H7 (cell line): Measurements from ENCODE around the gene PNPLA7. TPM values are rescaled to one million over a fixed set of nuclear protein-coding genes. Genes with fewer than 3 reads are reported as not detected.
"Not testable (repeated sequence)": the region's sequence is repeated elsewhere in the genome, so short reads cannot be mapped to it uniquely, and the experiment has no call there.

Source experiments
- DNase-seq: peaks from one replicate; pipeline ENCODE4 v3.0.0; 2012
- H3K27me3 ChIP-seq: 2 replicates; pipeline ENCODE4 v1.6.0; 2011; ENCODE audit warnings: mild to moderate bottlenecking, low read length; ENCODE audit not compliant: control insufficient read depth, insufficient read depth
- H3K36me3 ChIP-seq: replicated peaks from 2 replicates; pipeline ENCODE4 v1.5.1; 2011; ENCODE audit warnings: low read length; ENCODE audit not compliant: control insufficient read depth, insufficient read depth
- H3K4me3 ChIP-seq: 2 replicates; pipeline ENCODE4 v1.5.1; 2011; ENCODE audit warnings: low read depth, mild to moderate bottlenecking, control low read depth, low read length, moderate library complexity; ENCODE audit not compliant: insufficient read depth
- total RNA-seq: library from RNA; depleted of rRNA; stranded (reverse); fragments of >200 nt; shearing (Covaris generic); gene quantifications from 2 replicates; pipeline ENCODE4 v1.2.3, GENCODE V29; 2014

PNPLA7 gene
- total RNA-seq, 1 experiment from 2014 or later, result 0.14 TPM

GRCh38 chr9:137519553-137519952, 30.6 kb downstream of the PNPLA7 start:
- H3K36me3 ChIP-seq, result no peaks in the 10 kb centered on the region
- DNase-seq, result peak; percentile 35
- H3K27me3 ChIP-seq, result no peaks in the 10 kb centered on the region
- H3K4me3 ChIP-seq, result no peak overlapping the region

GRCh38 chr9:137518661-137519459, 31.3 kb downstream of the PNPLA7 start:
- not testable (repeated sequence) for H3K27me3 ChIP-seq, H3K36me3 ChIP-seq, H3K4me3 ChIP-seq
- DNase-seq, result peak; percentile 39

- Histone ChIP-seq H3K36me3 (no peaks in the 10 kb centered on the region), H3K4me3 (no peak overlapping the region), H3K27me3 (no peaks in the 10 kb centered on the region)
- no peak for DNase-seq
These were observed 33.9 kb downstream of the PNPLA7 start for GRCh38 chr9:137516144-137516917.

GRCh38 chr9:137515338-137515724, 34.9 kb downstream of the PNPLA7 start:
- no peaks in the 10 kb centered on the region for H3K36me3 ChIP-seq
- DNase-seq, result peak; percentile 76
- no peak overlapping the region for H3K4me3 ChIP-seq
- H3K27me3 ChIP-seq, result no peaks in the 10 kb centered on the region

- no peaks in the 10 kb centered on the region for H3K36me3 ChIP-seq
- H3K27me3 ChIP-seq, result no peaks in the 10 kb centered on the region
- DNase-seq, result peak; percentile 53
- H3K4me3 ChIP-seq, result no peak overlapping the region
These were observed 35.4 kb downstream of the PNPLA7 start for GRCh38 chr9:137514691-137515337.

- not testable (repeated sequence) for H3K4me3 ChIP-seq, H3K27me3 ChIP-seq, H3K36me3 ChIP-seq
- DNase-seq, result peak; percentile 54
These were observed 36.2 kb downstream of the PNPLA7 start for GRCh38 chr9:137513801-137514570.

GRCh38 chr9:137513136-137513535, 37.1 kb downstream of the PNPLA7 start:
- H3K4me3 ChIP-seq, H3K36me3 ChIP-seq, H3K27me3 ChIP-seq, DNase-seq: not testable (repeated sequence)

- Histone ChIP-seq H3K27me3 (no peaks in the 10 kb centered on the region), H3K36me3 (no peaks in the 10 kb centered on the region), H3K4me3 (no peak overlapping the region)
- DNase-seq, result no peak
These were observed 38.3 kb downstream of the PNPLA7 start for GRCh38 chr9:137511758-137512463.

GRCh38 chr9:137511126-137511525, 39.1 kb downstream of the PNPLA7 start:
- H3K4me3 ChIP-seq, DNase-seq, H3K36me3 ChIP-seq, H3K27me3 ChIP-seq: not testable (repeated sequence)

GRCh38 chr9:137509198-137509597, 41.0 kb downstream of the PNPLA7 start:
- DNase-seq, result no peak
- Histone ChIP-seq H3K27me3 (no peaks in the 10 kb centered on the region), H3K4me3 (no peak overlapping the region), H3K36me3 (no peaks in the 10 kb centered on the region)

- no peak overlapping the region for H3K4me3 ChIP-seq
- no peaks in the 10 kb centered on the region for H3K36me3 ChIP-seq
- peak; percentile 20 for DNase-seq
- no peaks in the 10 kb centered on the region for H3K27me3 ChIP-seq
These were observed 43.5 kb downstream of the PNPLA7 start for GRCh38 chr9:137506702-137507171.

GRCh38 chr9:137506274-137506673, 43.9 kb downstream of the PNPLA7 start:
- Histone ChIP-seq H3K27me3 (no peaks in the 10 kb centered on the region), H3K4me3 (no peak overlapping the region), H3K36me3 (no peaks in the 10 kb centered on the region)
- peak; percentile 22 for DNase-seq

GRCh38 chr9:137505421-137506140, 44.6 kb downstream of the PNPLA7 start:
- peak; percentile 36 for DNase-seq
- no peaks in the 10 kb centered on the region for H3K27me3 ChIP-seq
- no peak overlapping the region for H3K4me3 ChIP-seq
- H3K36me3 ChIP-seq, result no peaks in the 10 kb centered on the region
